Right atrium auricular region (tissue), 2 donors: ENCODE results near the gene ANKRD13B. TPM values are rescaled to one million over a fixed set of nuclear protein-coding genes. Genes with fewer than 3 reads are reported as not detected.

Experiments
- DNase-seq: peaks from one replicate; pipeline ENCODE4 v3.0.0-alpha.2; 2019; ENCODE audit warnings: low spot score
- H3K27ac ChIP-seq, 2 donors: fragments of 200-600 bp; sonication (generic); 1 replicate in 1 of 2; 2 replicates in 1 of 2; pipeline ENCODE4 v1.5.1; 2016 to 2019
- H3K27me3 ChIP-seq, 2 donors: fragments of 200-600 bp; sonication (generic); one replicate each; pipeline versions ENCODE4 v1.5.1 to v1.6.0; 2017 to 2019
- H3K36me3 ChIP-seq: fragments of 200-600 bp; sonication (generic); one replicate; pipeline ENCODE4 v1.5.1; 2016
- H3K4me1 ChIP-seq, 2 donors: fragments of 200-600 bp; sonication (generic); one replicate each; pipeline versions ENCODE4 v1.5.1 to v1.6.0; 2017 to 2019
- H3K4me3 ChIP-seq, 2 donors: fragments of 200-600 bp; sonication (generic); 1 replicate in 1 of 2; 2 replicates in 1 of 2; pipeline ENCODE4 v1.5.1; 2017 to 2019; ENCODE audit warnings: mild to moderate bottlenecking in 1 of 2, moderate library complexity in 1 of 2
- H3K9me3 ChIP-seq, 2 donors: fragments of 200-600 bp; sonication (generic); one replicate each; pipeline ENCODE4 v1.5.1; 2019
- total RNA-seq, 2 donors: library from RNA; depleted of rRNA; stranded (reverse); fragments of >200 nt; gene quantifications; one replicate each; pipeline ENCODE4 v1.1.0, GENCODE V29; 2016
- TF ChIP-seq, protein P1 (sequence below), 2 donors: fragments of 200-600 bp; sonication (generic); IDR thresholded peaks; one replicate each; pipeline ENCODE4 v1.5.1; 2019; ENCODE audit warnings: antibody characterized with exemption in 2 of 2

ANKRD13B gene
- total RNA-seq, 2 donors from 2014 or later: 6.6 to 8.3 TPM

DNA sequence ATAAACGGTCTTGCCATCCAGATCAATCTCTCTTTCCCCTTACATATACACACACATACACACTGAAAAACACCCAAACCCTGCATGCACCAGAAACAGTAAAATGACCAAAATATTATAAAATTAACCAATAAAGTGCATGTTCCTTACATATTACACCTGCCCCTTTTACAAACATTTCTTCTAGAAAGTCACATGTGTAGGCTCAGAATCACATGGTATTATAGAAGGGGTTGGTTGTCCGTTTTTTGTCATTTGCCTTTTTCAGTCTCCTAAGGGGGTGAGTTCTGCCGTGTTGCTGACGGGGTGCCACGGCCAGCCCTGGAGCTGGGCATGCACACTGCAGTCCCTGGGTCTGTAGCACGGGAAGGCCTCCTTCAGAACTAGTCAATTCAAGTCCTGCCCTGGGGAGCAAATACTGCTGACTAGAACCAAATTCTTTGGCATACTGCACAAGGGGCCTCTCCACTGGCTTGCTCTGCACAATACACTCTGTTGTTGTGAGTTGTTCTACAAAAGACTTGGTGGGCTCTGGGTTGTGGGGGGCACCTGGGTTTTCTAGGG, 37.8 kb downstream of the ANKRD13B start:
- H3K27ac ChIP-seq: no peak overlapping the region
- H3K27me3 ChIP-seq: no peaks in the 10 kb centered on the region
- peaks cover 58% of the 10 kb centered on the region for H3K36me3 ChIP-seq
- H3K9me3 ChIP-seq: no peaks in the 10 kb centered on the region
- no peak overlapping the region for H3K4me3 ChIP-seq
- DNase-seq: no peak
- H3K4me1 ChIP-seq: peaks cover 0 to 15% of the 10 kb centered on the region in 2 donors
- TF ChIP-seq, protein P1, sequence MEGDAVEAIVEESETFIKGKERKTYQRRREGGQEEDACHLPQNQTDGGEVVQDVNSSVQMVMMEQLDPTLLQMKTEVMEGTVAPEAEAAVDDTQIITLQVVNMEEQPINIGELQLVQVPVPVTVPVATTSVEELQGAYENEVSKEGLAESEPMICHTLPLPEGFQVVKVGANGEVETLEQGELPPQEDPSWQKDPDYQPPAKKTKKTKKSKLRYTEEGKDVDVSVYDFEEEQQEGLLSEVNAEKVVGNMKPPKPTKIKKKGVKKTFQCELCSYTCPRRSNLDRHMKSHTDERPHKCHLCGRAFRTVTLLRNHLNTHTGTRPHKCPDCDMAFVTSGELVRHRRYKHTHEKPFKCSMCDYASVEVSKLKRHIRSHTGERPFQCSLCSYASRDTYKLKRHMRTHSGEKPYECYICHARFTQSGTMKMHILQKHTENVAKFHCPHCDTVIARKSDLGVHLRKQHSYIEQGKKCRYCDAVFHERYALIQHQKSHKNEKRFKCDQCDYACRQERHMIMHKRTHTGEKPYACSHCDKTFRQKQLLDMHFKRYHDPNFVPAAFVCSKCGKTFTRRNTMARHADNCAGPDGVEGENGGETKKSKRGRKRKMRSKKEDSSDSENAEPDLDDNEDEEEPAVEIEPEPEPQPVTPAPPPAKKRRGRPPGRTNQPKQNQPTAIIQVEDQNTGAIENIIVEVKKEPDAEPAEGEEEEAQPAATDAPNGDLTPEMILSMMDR (IDR thresholded peaks at IDR 0.05): no peak

DNA sequence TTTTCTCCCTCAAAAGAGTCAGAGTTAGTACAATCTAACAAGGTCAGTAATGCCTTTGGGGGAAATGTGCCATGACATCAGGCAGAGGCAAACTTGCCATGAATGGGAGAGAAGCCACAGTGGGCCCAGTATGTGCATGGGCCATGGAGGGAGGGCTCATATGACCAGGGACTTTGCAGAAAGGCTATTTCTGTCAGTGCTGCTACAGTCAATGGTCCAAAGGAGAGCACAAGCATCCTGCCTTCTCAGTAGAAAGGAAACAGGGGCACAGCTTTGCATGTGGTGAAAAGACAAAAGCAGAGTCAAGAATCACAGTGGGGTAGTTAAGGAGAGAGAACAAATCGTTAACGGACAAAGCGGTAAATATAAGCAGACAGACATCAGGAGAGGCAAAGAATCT, 41.0 kb downstream of the ANKRD13B start:
- DNase-seq: peak; percentile 0
- Histone ChIP-seq H3K4me1 (peaks cover 0 to 6% of the 10 kb centered on the region in 2 donors), H3K27me3 (no peaks in the 10 kb centered on the region), H3K36me3 (peaks cover 69% of the 10 kb centered on the region), H3K9me3 (no peaks in the 10 kb centered on the region), H3K4me3 (no peak overlapping the region), H3K27ac (no peak overlapping the region)
- TF ChIP-seq, protein P1 (IDR thresholded peaks at IDR 0.05): no peak

DNA sequence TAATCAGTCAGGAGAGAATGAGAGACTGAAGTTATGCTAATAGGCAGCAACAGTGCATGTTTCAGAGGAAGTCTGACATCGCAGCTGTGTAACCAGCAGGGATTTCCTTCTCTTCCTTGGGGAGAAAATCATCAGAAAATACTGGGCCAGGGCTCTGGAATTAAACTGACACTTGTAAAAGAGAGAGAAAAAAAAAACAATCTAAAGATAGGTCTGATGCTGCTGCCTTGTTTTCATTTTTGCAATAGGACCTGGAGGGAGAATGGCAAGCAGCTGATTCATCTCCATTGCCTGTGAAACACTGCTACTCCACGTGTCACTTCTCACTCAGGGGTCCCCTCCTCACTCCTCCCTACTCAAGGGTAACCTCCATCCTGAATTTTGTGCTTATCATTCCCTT, 47.5 kb downstream of the ANKRD13B start:
- no peak overlapping the region for H3K4me3 ChIP-seq
- H3K4me1 ChIP-seq: peaks cover 0 to 67% of the 10 kb centered on the region in 2 donors
- H3K27ac ChIP-seq: peak overlapping the region; percentile 77 to 86
- peaks cover 14% of the 10 kb centered on the region for H3K36me3 ChIP-seq
- no peaks in the 10 kb centered on the region for H3K27me3 ChIP-seq
- no peaks in the 10 kb centered on the region for H3K9me3 ChIP-seq
- DNase-seq: no peak
- TF ChIP-seq, protein P1 (IDR thresholded peaks at IDR 0.05): no peak

DNA sequence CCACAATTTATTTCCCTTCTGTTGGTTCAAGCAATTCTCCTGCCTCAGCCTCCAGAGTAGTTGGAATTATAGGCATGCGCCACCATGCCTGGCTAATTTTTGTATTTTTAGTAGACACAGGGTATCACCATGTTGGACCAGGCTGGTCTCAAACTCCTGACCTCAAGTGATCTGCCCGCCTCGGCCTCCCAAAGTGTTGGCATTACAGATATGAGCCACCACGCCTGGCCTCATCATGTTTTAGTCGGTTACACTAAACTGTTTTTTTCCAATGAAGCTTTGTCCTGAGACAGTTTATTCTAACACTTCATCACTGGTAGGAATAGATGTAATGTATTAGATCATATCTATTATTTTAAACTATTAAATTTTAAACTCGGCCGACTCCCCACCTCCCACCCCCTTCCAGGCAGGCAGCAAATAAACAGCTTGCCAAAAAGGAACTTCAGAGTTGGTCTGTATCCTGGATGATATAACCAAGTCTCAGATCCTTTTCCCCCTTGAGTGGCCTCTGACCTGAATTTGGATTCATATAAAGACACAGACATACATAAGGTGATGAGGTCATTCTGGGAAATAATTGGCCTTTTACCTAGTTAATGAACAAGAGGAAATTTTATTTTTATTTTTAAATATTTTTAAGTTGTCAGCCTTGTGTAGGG, 48.2 kb downstream of the ANKRD13B start:
- no peak for DNase-seq
- Histone ChIP-seq H3K4me1 (peaks cover 0 to 74% of the 10 kb centered on the region in 2 donors), H3K36me3 (peaks cover 7% of the 10 kb centered on the region), H3K27ac (peak overlapping the region; percentile 77 to 86), H3K4me3 (no peak overlapping the region), H3K9me3 (no peaks in the 10 kb centered on the region), H3K27me3 (no peaks in the 10 kb centered on the region)
- TF ChIP-seq, protein P1 (IDR thresholded peaks at IDR 0.05): no peak

DNA sequence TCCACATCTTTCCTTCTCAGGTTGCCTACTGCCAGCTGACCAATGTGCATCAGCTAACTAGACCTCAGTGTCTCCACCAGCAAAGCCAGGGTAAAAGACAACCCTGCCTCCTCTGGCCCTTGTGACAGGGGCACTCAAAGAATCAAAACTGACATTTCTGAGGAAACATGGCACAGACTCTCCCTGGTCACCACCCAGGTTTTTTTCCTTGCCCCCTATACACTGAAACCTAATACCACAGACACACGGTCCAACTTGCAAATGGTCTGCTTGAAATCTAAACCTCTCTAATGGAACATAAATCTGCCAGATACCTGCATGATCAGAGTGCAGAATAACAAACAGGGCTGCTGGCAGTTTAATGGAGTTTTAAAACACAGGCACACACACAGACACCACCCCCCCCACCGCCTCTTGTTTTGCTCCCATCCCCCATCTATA, 49.3 kb downstream of the ANKRD13B start:
- Histone ChIP-seq H3K27ac (peak overlapping the region; percentile 77 to 86), H3K9me3 (no peaks in the 10 kb centered on the region), H3K36me3 (no peaks in the 10 kb centered on the region), H3K4me1 (peaks cover 0 to 80% of the 10 kb centered on the region in 2 donors), H3K4me3 (no peak overlapping the region), H3K27me3 (no peaks in the 10 kb centered on the region)
- TF ChIP-seq, protein P1 (IDR thresholded peaks at IDR 0.05): no peak
- no peak for DNase-seq
